Hepatocyte (in vitro differentiated cells): Measurements from ENCODE around the gene SPTLC1. TPM values are rescaled to one million over a fixed set of nuclear protein-coding genes. Genes with fewer than 3 reads are reported as not detected.

ENCODE experiments used
- DNase-seq: peaks from one replicate; pipeline ENCODE4 v3.0.0-alpha.2; 2016; ENCODE audit warnings: low spot score
- H2AFZ ChIP-seq: fragments of 200-600 bp; sonication (generic); 2 replicates; pipeline ENCODE4 v1.6.0; 2016; ENCODE audit warnings: antibody characterized with exemption, mild to moderate bottlenecking
- H3K27ac ChIP-seq: fragments of 200-600 bp; sonication (generic); 2 replicates; pipeline ENCODE4 v1.5.1; 2016; ENCODE audit warnings: mild to moderate bottlenecking
- H3K27me3 ChIP-seq: fragments of 200-600 bp; sonication (generic); 2 replicates; pipeline ENCODE4 v1.6.1; 2016
- H3K36me3 ChIP-seq: fragments of 200-600 bp; sonication (generic); replicated peaks from 2 replicates; pipeline ENCODE4 v1.5.1; 2016; ENCODE audit warnings: low read depth; ENCODE audit not compliant: insufficient read depth
- H3K4me1 ChIP-seq: fragments of 200-600 bp; sonication (generic); 2 replicates; pipeline ENCODE4 v1.5.1; 2016; ENCODE audit warnings: mild to moderate bottlenecking, moderate library complexity; ENCODE audit not compliant: insufficient read depth
- H3K4me2 ChIP-seq: fragments of 200-600 bp; sonication (generic); 2 replicates; pipeline ENCODE4 v1.6.0; 2016
- H3K4me3 ChIP-seq: fragments of 200-600 bp; sonication (generic); 2 replicates; pipeline ENCODE4 v1.5.1; 2016; ENCODE audit warnings: mild to moderate bottlenecking
- H3K79me2 ChIP-seq: fragments of 200-600 bp; sonication (generic); 2 replicates; pipeline ENCODE4 v1.6.0; 2017; ENCODE audit warnings: mild to moderate bottlenecking
- H3K9me2 ChIP-seq: fragments of 200-600 bp; sonication (generic); replicated peaks from 2 replicates; pipeline ENCODE4 v1.6.0; 2017; ENCODE audit warnings: mild to moderate bottlenecking; ENCODE audit not compliant: insufficient read depth
- H3K9me3 ChIP-seq: fragments of 200-600 bp; sonication (generic); 2 replicates; pipeline ENCODE4 v1.5.1; 2016; ENCODE audit warnings: low read depth, mild to moderate bottlenecking
- H4K20me1 ChIP-seq: fragments of 200-600 bp; sonication (generic); 2 replicates; pipeline ENCODE4 v1.6.0; 2016; ENCODE audit warnings: mild to moderate bottlenecking; ENCODE audit not compliant: insufficient read depth, poor library complexity, severe bottlenecking
- EZH2 ChIP-seq: fragments of 200-600 bp; sonication (generic); IDR thresholded peaks from 2 replicates; pipeline ENCODE4 v1.6.1; 2016; ENCODE audit warnings: antibody characterized with exemption, mild to moderate bottlenecking, borderline replicate concordance
- EZH2phosphoT487 ChIP-seq: fragments of 200-600 bp; sonication (generic); IDR thresholded peaks from one replicate; pipeline ENCODE4 v1.6.1; 2018; ENCODE audit warnings: antibody characterized with exemption, mild to moderate bottlenecking, low read depth, moderate library complexity; ENCODE audit not compliant: unreplicated experiment, severe bottlenecking
- WGBS: methylation state at CpG from one replicate; pipeline ENCODE4 v1.1.6; 2016; ENCODE audit warnings: low lambda C conversion rate; ENCODE audit errors: missing lambda C conversion rate; 5-methylcytosine and 5-hydroxymethylcytosine counted together
- polyA plus RNA-seq: library from polyadenylated mRNA; unstranded; fragments of >200 nt; fragmentation: Nextera tagmentation; extraction: Ambion mirVana; gene quantifications from 2 replicates; pipeline ENCODE4 v1.2.1, GENCODE V29; 2016
- total RNA-seq: library from RNA; depleted of rRNA; stranded (reverse); fragments of >200 nt; gene quantifications from 2 replicates; pipeline ENCODE4 v1.2.3, GENCODE V29; 2014
- TF ChIP-seq, protein P1 (sequence below): fragments of 200-600 bp; sonication (generic); IDR thresholded peaks from 2 replicates; pipeline ENCODE4 v1.5.1; 2016; ENCODE audit warnings: antibody characterized with exemption, mild to moderate bottlenecking; ENCODE audit not compliant: poor library complexity

Gene SPTLC1
- total and polyA plus RNA-seq, 2 experiments from 2014 or later, result 67.6 to 101 TPM

DNA sequence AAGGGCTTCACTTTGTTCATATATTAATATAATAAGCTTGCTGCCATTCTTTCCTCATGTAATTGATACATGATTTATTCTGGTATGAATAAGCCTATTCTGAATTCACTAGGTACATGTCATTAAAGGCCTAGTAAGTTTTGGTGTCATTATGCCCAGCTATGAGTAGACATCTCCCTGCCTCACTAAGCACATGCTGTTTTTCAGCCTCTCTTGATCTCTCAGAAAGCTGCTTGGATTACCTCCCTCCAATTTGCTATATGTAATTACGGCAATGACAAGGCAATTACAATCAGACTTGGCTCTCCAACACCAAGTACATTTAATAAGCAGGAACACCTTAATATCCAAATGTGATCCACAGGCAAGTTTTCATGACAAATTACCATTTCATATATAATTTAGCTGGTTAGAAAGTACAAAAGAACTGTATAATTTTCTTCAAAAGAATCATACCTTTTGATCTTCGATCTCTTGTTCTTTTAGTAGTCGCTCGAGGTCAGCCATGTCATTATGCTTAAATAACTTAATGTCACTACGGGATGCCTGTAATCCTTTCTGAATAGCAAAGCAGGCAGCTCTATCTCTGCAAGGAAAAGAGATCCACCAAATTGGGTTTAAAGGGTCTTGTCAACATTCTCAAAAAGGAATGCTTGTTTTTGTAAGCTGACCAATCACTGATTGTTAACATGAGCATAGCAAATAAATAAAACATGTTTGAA lies 56.3 kb downstream of the SPTLC1 start:
- Histone ChIP-seq H3K27me3 (no peaks in the 10 kb centered on the region), H3K4me3 (no peak overlapping the region), H3K27ac (peak overlapping the region; percentile 13), H3K4me2 (no peak overlapping the region), H3K9me3 (peaks cover 21% of the 10 kb centered on the region), H2AFZ (no peak overlapping the region), H3K36me3 (no peaks in the 10 kb centered on the region), H3K79me2 (peaks cover 24% of the 10 kb centered on the region), H3K4me1 (no peaks in the 10 kb centered on the region), H4K20me1 (no peaks in the 10 kb centered on the region), H3K9me2 (no peaks in the 10 kb centered on the region)
- 92% methylated on average over 5 of the region's 5 CpGs for WGBS
- TF ChIP-seq EZH2phosphoT487 (no peak), EZH2 (no peak)
- TF ChIP-seq, protein P1, sequence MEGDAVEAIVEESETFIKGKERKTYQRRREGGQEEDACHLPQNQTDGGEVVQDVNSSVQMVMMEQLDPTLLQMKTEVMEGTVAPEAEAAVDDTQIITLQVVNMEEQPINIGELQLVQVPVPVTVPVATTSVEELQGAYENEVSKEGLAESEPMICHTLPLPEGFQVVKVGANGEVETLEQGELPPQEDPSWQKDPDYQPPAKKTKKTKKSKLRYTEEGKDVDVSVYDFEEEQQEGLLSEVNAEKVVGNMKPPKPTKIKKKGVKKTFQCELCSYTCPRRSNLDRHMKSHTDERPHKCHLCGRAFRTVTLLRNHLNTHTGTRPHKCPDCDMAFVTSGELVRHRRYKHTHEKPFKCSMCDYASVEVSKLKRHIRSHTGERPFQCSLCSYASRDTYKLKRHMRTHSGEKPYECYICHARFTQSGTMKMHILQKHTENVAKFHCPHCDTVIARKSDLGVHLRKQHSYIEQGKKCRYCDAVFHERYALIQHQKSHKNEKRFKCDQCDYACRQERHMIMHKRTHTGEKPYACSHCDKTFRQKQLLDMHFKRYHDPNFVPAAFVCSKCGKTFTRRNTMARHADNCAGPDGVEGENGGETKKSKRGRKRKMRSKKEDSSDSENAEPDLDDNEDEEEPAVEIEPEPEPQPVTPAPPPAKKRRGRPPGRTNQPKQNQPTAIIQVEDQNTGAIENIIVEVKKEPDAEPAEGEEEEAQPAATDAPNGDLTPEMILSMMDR, result no peak
- no peak for DNase-seq

DNA sequence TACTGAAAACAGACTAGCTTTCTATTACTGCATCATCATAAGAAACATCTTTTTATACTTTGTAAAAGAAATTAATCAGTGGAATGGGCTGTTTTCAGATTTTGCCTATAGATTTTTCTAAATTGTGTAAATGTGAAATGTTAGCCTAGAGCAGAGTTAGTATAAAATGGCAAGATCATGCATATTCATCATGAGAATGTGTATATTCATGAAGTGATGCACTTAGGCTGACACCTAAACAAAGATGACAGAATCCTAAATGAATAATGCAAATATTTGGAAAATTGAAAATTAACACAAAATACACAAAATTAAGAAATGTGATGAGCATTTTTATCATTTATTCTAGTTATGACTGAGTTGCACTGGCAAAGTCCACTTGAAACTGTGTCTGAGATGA lies 57.2 kb downstream of the SPTLC1 start:
- Histone ChIP-seq H3K4me3 (no peak overlapping the region), H3K36me3 (no peaks in the 10 kb centered on the region), H3K9me3 (peaks cover 21% of the 10 kb centered on the region), H3K27ac (no peak overlapping the region), H3K79me2 (peaks cover 16% of the 10 kb centered on the region), H3K4me2 (no peak overlapping the region), H4K20me1 (no peaks in the 10 kb centered on the region), H3K27me3 (no peaks in the 10 kb centered on the region), H2AFZ (no peak overlapping the region), H3K9me2 (no peaks in the 10 kb centered on the region), H3K4me1 (no peaks in the 10 kb centered on the region)
- no peak for DNase-seq
- TF ChIP-seq EZH2phosphoT487 (no peak), EZH2 (no peak)
- TF ChIP-seq, protein P1, result no peak

DNA sequence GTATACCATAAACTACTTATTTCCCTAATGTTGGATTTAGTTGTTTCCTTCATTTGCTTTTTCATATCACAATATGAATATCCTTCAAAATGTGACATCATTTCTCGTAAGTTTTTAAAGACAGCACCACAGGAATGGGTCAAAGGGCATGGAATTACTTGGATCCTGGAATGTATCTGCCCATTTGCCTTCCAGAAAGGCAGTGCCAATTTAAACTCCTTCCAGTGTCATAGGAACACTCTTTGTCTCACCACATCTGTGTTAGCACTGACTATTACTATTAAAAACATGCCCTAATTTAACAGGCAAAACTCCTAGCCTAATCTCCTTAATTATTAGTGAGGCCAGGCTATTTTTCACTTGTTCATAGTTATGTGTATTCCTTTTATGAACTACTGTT lies 58.0 kb downstream of the SPTLC1 start:
- Histone ChIP-seq H3K9me3 (peaks cover 15% of the 10 kb centered on the region), H4K20me1 (no peaks in the 10 kb centered on the region), H2AFZ (no peak overlapping the region), H3K4me3 (no peak overlapping the region), H3K79me2 (peaks cover 8% of the 10 kb centered on the region), H3K27ac (no peak overlapping the region), H3K4me2 (no peak overlapping the region), H3K4me1 (no peaks in the 10 kb centered on the region), H3K36me3 (no peaks in the 10 kb centered on the region), H3K27me3 (no peaks in the 10 kb centered on the region), H3K9me2 (no peaks in the 10 kb centered on the region)
- no peak for DNase-seq
- no peak for TF ChIP-seq EZH2
- 97% methylated on average over 1 of the region's 1 CpG for WGBS

DNA sequence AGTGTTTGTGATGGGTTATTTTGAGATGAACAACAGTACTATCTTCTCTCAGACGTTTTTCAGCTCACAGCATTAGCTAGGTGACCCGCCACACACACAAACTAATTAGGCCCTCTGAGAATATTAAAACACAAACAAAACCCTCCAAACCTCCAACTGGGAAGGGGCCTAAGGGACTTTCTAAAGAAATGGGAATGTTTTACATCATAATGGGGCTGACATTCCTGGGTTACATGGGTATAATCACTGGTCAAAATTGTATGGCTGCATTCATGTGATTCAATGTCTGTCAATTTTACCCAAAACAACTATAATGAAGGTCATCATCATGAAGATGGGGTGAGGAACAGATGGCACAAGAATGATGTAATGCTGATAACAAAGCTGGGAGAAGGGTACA lies 59.6 kb downstream of the SPTLC1 start:
- Histone ChIP-seq H3K79me2 (peaks cover 2% of the 10 kb centered on the region), H3K27ac (no peak overlapping the region), H3K9me2 (no peaks in the 10 kb centered on the region), H3K4me2 (no peak overlapping the region), H3K4me3 (no peak overlapping the region), H2AFZ (no peak overlapping the region), H3K36me3 (no peaks in the 10 kb centered on the region), H4K20me1 (no peaks in the 10 kb centered on the region), H3K4me1 (no peaks in the 10 kb centered on the region), H3K27me3 (no peaks in the 10 kb centered on the region), H3K9me3 (no peaks in the 10 kb centered on the region)
- DNase-seq, result no peak
- TF ChIP-seq EZH2, result no peak
- WGBS, result 67% methylated on average over 2 of the region's 2 CpGs
